GM12872 (cell line): ENCODE measurements around the gene IFFO2.

ENCODE experiments used
- TF ChIP-seq, protein P1 (sequence below): IDR thresholded peaks from 3 replicates; pipeline ENCODE4 v1.5.1; 2011; ENCODE audit warnings: low read depth, mild to moderate bottlenecking, low read length, moderate library complexity; ENCODE audit not compliant: insufficient read depth

Gene IFFO2

DNA sequence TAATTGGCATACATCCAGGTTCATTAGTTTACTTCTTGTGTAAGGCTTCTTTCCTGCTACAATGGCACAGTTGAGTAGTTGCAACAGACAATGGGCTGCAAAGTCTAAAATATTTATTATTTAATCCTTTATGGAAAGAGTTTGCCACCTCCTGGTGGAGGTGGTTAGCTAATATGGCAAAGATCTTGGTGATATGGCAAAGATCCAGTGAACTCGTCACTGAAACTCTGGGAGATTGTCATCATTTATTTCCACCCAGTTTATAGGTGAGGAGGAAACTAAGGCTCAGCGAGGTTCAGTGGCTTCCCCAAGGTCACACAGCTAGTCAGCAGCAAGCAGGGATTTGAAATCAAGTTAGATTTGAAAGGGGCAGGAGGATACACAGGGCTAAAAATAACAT is 16.1 kb upstream of the IFFO2 start:
- TF ChIP-seq, protein P1, sequence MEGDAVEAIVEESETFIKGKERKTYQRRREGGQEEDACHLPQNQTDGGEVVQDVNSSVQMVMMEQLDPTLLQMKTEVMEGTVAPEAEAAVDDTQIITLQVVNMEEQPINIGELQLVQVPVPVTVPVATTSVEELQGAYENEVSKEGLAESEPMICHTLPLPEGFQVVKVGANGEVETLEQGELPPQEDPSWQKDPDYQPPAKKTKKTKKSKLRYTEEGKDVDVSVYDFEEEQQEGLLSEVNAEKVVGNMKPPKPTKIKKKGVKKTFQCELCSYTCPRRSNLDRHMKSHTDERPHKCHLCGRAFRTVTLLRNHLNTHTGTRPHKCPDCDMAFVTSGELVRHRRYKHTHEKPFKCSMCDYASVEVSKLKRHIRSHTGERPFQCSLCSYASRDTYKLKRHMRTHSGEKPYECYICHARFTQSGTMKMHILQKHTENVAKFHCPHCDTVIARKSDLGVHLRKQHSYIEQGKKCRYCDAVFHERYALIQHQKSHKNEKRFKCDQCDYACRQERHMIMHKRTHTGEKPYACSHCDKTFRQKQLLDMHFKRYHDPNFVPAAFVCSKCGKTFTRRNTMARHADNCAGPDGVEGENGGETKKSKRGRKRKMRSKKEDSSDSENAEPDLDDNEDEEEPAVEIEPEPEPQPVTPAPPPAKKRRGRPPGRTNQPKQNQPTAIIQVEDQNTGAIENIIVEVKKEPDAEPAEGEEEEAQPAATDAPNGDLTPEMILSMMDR = peak; percentile 28; the same call in 1 of the 3 replicates

- TF ChIP-seq, protein P1 = no peak
Measured at GRCh38 chr1:18970762-18971161, 14.3 kb upstream of the IFFO2 start.

GRCh38 chr1:18970358-18970757 is 13.9 kb upstream of the IFFO2 start:
- TF ChIP-seq, protein P1 = no peak

DNA sequence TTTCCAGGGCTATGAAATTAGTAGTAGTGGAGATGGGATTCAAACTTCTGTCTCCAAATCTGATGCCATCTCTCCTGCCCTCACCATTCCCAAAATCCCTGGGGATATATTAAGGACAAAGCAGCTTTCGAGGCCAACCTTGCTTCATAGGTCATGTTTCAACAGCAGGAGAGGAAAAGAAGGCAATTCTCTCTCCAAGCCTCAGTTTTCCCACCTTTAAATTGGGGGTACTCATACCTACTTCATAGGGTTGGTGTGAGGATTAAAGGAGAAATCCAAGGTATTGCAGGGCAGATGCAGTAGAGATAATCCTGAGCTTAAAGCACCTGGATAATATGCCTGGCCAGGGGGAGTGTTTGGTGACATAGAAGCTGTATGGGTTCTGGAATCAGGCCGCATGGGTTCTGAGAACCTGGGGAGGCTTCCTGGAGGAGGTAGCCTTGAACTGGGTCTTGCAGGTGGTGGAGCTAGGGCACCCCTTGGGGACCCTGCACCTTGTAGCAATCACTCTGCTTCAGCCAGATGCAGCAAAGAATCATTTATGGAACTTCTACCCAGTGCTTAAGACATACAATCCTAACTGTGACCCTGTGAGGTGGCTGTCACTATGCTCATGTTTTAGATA is 10.7 kb upstream of the IFFO2 start:
- TF ChIP-seq, protein P1 = no peak

DNA sequence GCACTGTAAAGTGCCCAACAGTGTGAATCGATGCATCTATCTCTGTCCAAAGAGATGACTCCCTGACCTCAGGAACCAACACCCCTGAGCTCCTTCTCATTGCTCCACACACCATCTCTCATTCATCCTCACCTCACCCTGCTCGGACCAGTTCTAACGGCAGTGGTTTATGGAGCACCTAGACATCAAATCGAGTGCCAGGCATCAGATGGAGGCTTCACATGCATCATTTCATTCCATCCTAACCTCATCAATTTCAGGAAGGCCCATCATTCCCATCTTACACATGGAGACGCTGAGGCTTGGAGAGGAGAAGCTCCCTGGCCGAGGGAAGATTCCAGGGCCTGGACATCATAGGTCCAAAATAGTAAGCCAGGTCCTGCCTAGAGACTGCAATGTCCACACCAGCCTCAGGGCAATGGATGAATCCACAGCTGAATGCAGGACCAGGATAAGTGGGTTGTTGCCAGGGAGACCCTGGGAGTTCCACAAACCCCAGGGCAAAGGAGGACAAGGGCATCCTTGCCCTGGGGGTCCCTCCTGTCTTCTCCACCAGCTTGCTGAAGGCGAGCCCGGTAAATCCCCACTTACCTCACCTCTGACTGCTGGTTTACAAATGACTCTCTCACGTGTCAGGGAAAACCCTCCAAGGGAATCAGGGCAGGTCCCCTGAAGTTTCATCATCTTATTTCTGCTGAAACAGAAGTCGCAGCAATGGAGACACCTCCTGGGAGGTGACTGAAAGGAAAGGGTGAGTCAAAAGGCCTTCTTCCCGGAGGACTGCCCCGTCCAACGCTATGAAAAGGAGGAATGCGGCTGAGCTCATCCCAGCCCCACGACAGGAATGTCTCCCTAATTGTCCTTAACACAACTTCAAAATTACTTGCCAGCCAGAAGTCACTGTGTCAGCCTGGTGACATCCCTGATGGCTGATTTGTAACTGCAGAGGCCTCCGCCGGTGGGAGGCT is 9.0 kb upstream of the IFFO2 start:
- TF ChIP-seq, protein P1 = no peak

- TF ChIP-seq, protein P1 = no peak
Measured at GRCh38 chr1:18963968-18964367, 7.5 kb upstream of the IFFO2 start.
